C4-2B (cell line): ENCODE measurements around the gene SPINK8.

Experiments used
- ZFX ChIP-seq: fragments of 450-650 bp; IDR thresholded peaks from 2 replicates; pipeline ENCODE4 v1.6.1; 2017
- TF ChIP-seq, protein P1 (sequence below): fragments of 450-650 bp; conservative IDR thresholded peaks from 2 replicates; pipeline ENCODE4 v1.5.1; 2017; ENCODE audit warnings: mild to moderate bottlenecking

DNA sequence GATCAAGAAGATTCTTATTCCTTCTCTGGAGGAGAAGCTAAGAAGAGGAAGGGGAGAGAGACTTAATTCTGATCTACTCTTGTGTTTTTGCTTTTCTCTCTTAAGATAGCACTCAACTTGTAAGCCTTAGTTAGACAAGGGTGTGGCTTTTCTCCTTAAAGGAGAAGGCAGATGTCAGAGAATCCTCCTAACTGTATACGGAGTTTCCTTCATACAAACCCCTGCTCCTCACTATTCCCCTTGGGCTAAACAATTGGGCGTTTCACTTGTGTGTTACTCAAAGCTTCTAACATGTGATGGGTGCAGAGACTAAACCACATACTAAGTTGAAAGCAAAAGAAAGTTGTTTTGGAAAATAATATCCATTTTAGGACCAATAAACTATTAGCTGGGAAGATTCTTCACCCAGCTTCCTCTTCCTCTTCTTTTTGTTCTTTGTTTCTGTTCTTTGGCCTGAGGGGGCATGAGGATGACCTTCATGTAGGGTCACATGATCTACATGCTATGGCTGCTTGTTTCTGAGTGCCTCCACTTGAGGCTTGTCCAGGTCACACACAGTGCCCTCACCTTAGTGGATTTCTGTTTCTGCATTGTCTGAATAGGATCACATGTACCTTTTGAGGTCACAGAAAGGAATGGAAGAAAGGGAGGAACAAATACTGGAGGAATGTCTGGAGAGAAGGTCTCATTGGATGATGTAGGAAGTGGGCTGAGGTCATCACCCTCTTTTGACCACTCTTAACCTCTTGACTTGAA lies 14.6 kb downstream of the SPINK8 start:
- TF ChIP-seq, protein P1, sequence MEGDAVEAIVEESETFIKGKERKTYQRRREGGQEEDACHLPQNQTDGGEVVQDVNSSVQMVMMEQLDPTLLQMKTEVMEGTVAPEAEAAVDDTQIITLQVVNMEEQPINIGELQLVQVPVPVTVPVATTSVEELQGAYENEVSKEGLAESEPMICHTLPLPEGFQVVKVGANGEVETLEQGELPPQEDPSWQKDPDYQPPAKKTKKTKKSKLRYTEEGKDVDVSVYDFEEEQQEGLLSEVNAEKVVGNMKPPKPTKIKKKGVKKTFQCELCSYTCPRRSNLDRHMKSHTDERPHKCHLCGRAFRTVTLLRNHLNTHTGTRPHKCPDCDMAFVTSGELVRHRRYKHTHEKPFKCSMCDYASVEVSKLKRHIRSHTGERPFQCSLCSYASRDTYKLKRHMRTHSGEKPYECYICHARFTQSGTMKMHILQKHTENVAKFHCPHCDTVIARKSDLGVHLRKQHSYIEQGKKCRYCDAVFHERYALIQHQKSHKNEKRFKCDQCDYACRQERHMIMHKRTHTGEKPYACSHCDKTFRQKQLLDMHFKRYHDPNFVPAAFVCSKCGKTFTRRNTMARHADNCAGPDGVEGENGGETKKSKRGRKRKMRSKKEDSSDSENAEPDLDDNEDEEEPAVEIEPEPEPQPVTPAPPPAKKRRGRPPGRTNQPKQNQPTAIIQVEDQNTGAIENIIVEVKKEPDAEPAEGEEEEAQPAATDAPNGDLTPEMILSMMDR = no peak
- TF ChIP-seq ZFX = no peak
